Uterus (tissue), 4 donors: Measurements from ENCODE around the gene VIT. TPM values are rescaled to one million over a fixed set of nuclear protein-coding genes. Genes with fewer than 3 reads are reported as not detected.

Experiments used
- DNase-seq, 2 donors: peaks; one replicate each; pipeline ENCODE4 v3.0.0-alpha.2; 2019 to 2020
- H3K27ac ChIP-seq, 2 donors: fragments of 200-600 bp; sonication (generic); 1 replicate in 1 of 2; 2 replicates in 1 of 2; pipeline ENCODE4 v1.5.1; 2016 to 2018
- H3K27me3 ChIP-seq, 2 donors: fragments of 200-600 bp; sonication (generic); one replicate each; pipeline ENCODE4 v1.5.1; 2018 to 2019; ENCODE audit warnings: control low read depth in 1 of 2
- H3K36me3 ChIP-seq, 2 donors: fragments of 200-600 bp; sonication (generic); one replicate each; pipeline ENCODE4 v1.5.1; 2019; ENCODE audit warnings: control low read depth in 1 of 2
- H3K4me1 ChIP-seq, 2 donors: fragments of 200-600 bp; sonication (generic); one replicate each; pipeline ENCODE4 v1.5.1; 2018 to 2019; ENCODE audit warnings: control low read depth in 1 of 2
- H3K4me3 ChIP-seq, 2 donors: fragments of 200-600 bp; sonication (generic); 1 replicate in 1 of 2; 2 replicates in 1 of 2; pipeline ENCODE4 v1.5.1; 2018 to 2019; ENCODE audit warnings: mild to moderate bottlenecking in 1 of 2
- H3K9me3 ChIP-seq, 2 donors: fragments of 200-600 bp; sonication (generic); one replicate each; pipeline ENCODE4 v1.5.1; 2019; ENCODE audit warnings: control low read depth in 1 of 2
- CTCF ChIP-seq, 4 experiments: fragments of 200-600 bp in 2 of 4; fragments of 450-650 bp in 2 of 4; sonication (generic) in 2 of 4; IDR thresholded peaks; one replicate each; pipeline ENCODE4 v1.5.1; 2016 to 2019; ENCODE audit warnings: antibody characterized with exemption in 4 of 4, mild to moderate bottlenecking in 2 of 4, moderate library complexity in 1 of 4
- POLR2A ChIP-seq, 2 donors: fragments of 450-650 bp; IDR thresholded peaks; one replicate each; pipeline ENCODE4 v1.6.1; 2016; ENCODE audit warnings: antibody characterized with exemption in 2 of 2, mild to moderate bottlenecking in 1 of 2, moderate library complexity in 1 of 2
- intact Hi-C: fragments of 100-400 bp; cut with DNase I; formaldehyde crosslinking; loops from one replicate; pipeline ENCODE4 v1.15.1; 2023; ENCODE audit warnings: low total_unique reads
- total RNA-seq, 4 donors: library from RNA; depleted of rRNA in 3 of 4; stranded (reverse); fragments of >200 nt in 3 of 4; gene quantifications; one replicate each; pipeline versions ENCODE4 v1.1.0 to v1.2.4, GENCODE V29; 2014 to 2023
- donor health status: DM: yes; HTN: yes; CAD: no.

The VIT gene
- total RNA-seq, 4 donors from 2014 or later: 0.26 to 6.2 (median 2.8) TPM

- no peaks in the 10 kb centered on the region for H3K36me3 ChIP-seq
- H3K27me3 ChIP-seq: no peaks in the 10 kb centered on the region
- no peak overlapping the region for H3K27ac ChIP-seq
- TF ChIP-seq CTCF (IDR thresholded peaks at IDR 0.05) (no peak), POLR2A (IDR thresholded peaks at IDR 0.05) (no peak)
- no peaks in the 10 kb centered on the region for H3K9me3 ChIP-seq
- DNase-seq: no peak
- no peaks in the 10 kb centered on the region for H3K4me1 ChIP-seq
- intact Hi-C loops: no loop called here
- no peak overlapping the region for H3K4me3 ChIP-seq
Observed at GRCh38 chr2:36855429-36855828, 158.9 kb downstream of the VIT start.

- Histone ChIP-seq H3K9me3 (no peaks in the 10 kb centered on the region), H3K4me1 (no peaks in the 10 kb centered on the region), H3K27ac (no peak overlapping the region), H3K27me3 (no peaks in the 10 kb centered on the region), H3K36me3 (no peaks in the 10 kb centered on the region), H3K4me3 (no peak overlapping the region)
- no peak for DNase-seq
- intact Hi-C loops: no loop called here
- TF ChIP-seq CTCF (IDR thresholded peaks at IDR 0.05) (no peak), POLR2A (IDR thresholded peaks at IDR 0.05) (no peak)
Observed at GRCh38 chr2:36857713-36858112, 161.2 kb downstream of the VIT start.

GRCh38 chr2:36858551-36859365 lies 162.3 kb downstream of the VIT start:
- DNase-seq: no peak
- Histone ChIP-seq H3K36me3 (no peaks in the 10 kb centered on the region), H3K27ac (no peak overlapping the region), H3K4me1 (no peaks in the 10 kb centered on the region), H3K27me3 (no peaks in the 10 kb centered on the region), H3K9me3 (no peaks in the 10 kb centered on the region), H3K4me3 (no peak overlapping the region)
- intact Hi-C loops: no loop called here
- TF ChIP-seq POLR2A (IDR thresholded peaks at IDR 0.05): no peak
- TF ChIP-seq CTCF (IDR thresholded peaks at IDR 0.05): no peak

GRCh38 chr2:36859366-36859792 lies 162.9 kb downstream of the VIT start:
- Histone ChIP-seq H3K9me3 (no peaks in the 10 kb centered on the region), H3K27ac (no peak overlapping the region), H3K27me3 (no peaks in the 10 kb centered on the region), H3K36me3 (no peaks in the 10 kb centered on the region), H3K4me1 (no peaks in the 10 kb centered on the region), H3K4me3 (no peak overlapping the region)
- no peak for DNase-seq
- no peak for TF ChIP-seq POLR2A (IDR thresholded peaks at IDR 0.05)
- no peak for TF ChIP-seq CTCF (IDR thresholded peaks at IDR 0.05)
- intact Hi-C loops: no loop called here

- no peaks in the 10 kb centered on the region for H3K27me3 ChIP-seq
- H3K4me3 ChIP-seq: no peak overlapping the region
- H3K9me3 ChIP-seq: no peaks in the 10 kb centered on the region
- H3K27ac ChIP-seq: no peak overlapping the region
- no peak for DNase-seq
- intact Hi-C loops: no loop called here
- TF ChIP-seq POLR2A (IDR thresholded peaks at IDR 0.05) (no peak), CTCF (IDR thresholded peaks at IDR 0.05) (no peak)
- H3K36me3 ChIP-seq: no peaks in the 10 kb centered on the region
- H3K4me1 ChIP-seq: no peaks in the 10 kb centered on the region
Observed at GRCh38 chr2:36861896-36862295, 165.4 kb downstream of the VIT start.

Other genes with a start within 250 kb of the VIT start
- gene FEZ2, start 98.5 kb upstream of the VIT start, total RNA-seq: 10 to 100 TPM; 27.9 to 66.6 (median 39.7) TPM